GM21529 (cell line): ENCODE measurements around the gene DNAJC15.
"Not testable (repeated sequence)": the region's sequence is repeated elsewhere in the genome, so short reads cannot be mapped to it uniquely, and the experiment has no call there.

ENCODE experiments used
- ATAC-seq: cut with Tn5 transposase; IDR thresholded peaks from one replicate; pipeline ENCODE4 v1.9.1; 2021; ENCODE audit not compliant: unreplicated experiment

DNAJC15 gene

DNA sequence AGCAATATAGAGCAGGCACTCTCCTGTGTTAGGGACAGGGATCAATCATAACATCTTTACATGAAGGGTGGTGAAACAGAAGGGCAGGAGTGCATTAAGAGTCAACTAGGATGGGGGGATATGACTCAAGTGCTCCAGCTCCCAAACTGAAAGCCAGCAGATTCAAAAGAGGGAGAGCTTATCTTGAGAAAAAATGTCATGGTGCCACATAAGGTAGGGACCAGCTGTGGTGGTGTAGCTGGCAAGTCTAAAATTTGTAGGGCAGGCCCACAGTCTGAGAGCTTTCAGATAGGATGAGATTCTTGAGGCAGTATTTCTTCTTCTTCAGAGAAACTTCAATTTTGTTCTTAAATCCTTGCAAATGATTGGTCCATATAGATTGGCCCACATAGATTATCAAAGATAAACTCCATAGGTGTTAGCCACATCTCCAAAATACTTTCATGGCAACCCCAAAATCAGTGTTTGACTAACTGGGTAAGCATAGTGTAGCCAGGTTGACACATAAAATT is 19.1 kb downstream of the DNAJC15 start:
- no peak for ATAC-seq

DNA sequence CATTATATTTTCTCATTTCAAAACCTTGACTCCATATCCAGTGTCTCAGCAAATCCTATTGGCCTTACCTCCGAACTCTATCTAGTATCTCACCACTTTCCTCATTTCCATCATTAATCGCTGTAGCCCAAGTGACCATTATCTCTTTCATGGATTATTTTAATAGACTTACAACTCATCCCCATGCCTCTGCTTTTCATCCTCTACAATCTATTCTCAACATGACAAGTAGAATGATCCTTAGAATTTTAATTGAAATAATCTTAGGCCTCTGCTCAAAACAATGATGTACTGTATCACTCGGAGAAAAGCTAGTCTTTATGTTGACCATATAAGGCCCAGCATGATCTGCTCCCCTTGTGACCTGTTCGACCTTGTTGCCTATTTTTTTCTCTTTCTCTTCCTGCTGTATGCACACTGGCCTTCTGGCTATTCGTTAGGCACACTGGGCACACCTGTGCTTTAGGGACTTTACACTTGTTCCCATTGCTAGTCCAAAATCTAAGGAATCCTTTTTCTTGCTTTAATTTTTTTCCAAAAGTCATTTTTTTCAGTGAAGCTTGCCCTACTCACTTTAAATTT is 21.4 kb downstream of the DNAJC15 start:
- no peak for ATAC-seq

DNA sequence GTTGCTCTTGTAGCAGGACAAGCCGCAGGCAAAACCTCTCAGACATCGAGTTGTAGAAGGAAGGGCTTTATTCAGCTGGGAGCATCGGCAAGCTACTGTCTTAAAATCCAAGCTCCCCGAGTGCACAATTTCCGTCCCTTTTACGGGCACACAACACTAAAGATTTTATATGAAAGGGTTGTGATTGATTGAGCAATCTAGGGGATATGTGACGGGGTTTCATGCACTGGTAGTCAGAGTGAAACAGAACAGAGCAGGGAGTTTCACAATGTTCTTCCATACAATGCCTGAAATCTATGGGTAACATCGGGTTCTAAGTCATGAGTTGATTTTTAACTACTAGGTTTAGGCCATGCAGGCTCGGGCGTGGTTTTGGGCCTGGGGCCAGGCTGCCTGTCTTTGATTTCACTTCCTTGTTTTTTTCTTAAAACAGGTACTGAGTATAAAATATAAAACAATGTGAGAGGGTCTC is 22.0 kb downstream of the DNAJC15 start:
- ATAC-seq, result not testable (repeated sequence)

DNA sequence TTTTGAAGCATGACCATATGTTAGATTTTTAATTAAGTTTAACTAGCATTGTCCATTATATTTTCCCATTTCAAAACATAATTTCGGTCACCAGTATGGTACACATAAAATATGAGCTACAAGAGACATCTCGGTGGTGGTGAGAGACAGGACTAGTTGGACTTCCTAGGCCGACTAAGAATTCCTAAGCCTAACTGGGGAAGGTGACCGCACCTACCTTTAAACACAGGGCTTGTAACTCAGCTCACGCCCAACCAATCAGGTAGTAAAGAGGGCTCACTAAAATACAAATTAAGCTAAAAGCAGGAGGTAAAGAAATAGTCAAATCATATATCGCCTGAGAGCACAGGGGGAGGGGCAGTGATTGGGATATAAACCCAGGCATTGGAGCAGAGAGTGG is 22.9 kb downstream of the DNAJC15 start:
- ATAC-seq, result no peak

DNA sequence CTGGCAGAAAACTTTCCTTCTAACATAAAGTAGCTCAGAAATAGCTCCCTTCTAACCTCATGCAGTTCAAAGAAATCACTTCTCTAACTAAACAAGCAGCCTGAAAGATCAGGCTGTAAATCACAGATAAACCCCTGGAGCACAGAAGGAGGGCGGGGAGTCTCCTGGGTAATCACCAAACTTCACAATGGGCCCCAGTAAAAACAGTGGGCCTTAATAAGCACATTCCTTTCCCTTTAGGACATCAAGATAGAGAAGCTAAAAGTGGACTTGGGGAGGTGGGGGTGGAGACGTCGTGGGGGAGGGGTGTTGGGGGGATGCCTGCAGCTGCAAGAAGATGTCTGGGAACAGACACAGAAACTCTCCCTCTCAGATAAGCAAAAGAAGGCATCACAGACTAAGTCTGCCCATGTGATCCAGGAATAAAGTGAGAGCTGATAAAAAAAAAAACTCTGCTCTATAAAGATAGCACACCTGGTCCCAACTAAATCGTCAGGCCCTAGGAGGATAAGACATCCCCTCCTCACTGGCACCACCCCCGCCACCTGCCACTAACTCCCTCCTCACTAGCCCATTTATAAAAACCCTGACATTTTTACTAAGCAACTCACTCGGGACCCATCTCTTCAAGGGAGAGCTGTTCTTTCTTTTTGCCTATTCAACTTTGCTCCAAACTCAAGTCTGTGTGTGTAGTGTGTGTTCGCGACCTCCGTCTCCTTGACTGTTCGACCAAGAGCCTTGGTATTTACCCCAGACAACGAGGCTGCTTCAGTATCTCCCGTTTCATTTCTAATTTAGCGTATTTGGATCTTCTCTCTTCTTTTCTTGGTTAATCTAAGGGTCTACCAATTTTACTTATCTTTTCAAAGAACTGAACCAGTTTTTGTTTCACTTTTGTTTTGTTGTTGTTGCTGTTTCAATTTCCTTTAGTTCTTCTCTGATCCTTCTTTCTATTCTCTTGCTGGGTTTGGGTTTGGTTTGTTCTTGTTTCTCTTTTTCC is 31.7 kb downstream of the DNAJC15 start:
- ATAC-seq, result peak; percentile 48

DNA sequence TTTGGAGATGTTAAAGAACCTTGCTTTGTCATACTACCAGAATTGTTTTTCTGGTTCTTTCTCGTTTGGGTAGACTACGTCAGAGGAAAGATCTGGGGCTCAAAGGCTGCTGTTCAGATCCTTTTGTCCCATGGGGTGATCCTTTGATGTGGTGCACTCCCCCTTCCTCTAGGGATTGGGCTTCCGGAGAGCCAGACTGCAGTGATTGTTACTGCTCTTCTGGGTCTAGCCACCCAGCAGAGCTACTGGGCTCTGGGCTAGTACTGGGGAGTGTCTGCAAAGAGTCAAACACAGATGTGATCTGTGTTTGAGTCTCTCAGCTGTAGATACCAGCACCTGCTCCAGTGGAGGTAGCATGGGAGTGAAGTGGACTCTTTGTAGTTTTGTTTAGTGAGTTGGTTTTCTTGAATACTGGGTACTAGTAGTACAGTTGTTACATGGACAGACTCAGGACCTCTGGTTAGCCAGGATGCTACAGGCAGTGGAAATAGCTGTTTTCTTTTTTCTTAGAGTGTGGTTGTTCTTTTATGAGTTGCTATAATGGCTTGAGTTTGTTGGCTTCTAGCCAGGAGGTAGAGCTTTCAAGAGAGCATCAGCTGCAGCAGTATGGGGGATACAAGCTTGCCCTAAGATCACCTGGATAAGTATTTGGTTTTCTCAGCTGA is 34.4 kb downstream of the DNAJC15 start:
- peak; percentile 49 for ATAC-seq

DNA sequence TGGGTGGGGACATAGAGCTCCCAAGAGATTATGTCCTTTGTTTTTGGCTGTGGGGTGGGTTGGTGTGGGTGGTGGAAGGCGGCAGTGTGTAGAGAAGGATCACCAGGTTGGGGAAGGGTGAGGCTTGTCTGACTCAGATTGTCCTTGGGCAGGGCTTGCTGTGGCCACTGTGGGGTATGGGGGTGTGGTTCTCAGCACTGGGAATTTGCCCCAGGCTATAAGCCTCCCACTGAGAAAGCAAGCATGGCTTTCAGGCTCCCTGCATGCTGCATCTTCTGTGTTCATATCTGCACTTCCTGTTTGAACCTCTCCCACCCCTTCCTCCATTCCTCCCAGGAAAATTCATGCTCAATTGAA is 34.9 kb downstream of the DNAJC15 start:
- ATAC-seq, result peak; percentile 32

DNA sequence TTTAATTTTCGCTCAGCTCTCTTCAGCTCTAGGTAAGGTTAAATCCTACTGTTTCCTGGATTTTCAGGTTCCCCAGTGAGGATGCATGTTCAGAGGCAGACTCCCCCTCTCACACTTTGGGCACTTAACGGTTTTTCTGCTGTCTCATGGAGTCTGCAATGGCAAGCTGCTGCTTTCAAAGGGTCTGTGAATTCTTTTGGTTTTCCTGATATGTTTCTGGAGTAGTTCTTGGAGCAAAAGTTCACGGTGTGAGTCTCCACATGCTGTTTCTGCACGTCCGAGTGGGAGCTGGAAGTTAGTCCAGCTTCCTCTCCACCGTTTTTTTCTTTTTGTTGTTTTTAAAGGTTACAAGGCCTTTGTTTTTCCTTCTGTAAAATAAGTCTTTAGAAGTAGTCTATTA is 35.4 kb downstream of the DNAJC15 start:
- no peak for ATAC-seq

DNA sequence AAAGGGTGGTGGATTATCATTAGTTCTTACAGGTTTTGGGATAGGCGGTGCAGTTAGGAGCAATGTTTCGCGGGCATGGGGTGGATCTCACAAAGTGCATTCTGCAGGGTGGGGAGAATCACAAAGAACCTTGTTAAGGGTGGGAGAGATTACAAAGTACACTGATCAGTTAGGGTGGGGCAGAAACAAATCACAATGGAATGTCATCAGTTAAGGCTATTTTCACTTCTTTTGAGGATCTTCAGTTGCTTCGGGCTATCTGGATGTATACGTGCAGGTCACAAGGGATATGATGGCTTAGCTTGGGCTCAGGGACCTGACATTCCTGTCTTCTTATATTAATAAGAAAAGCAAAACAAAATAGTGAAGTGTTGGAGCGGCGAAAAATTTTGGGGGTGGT is 36.4 kb downstream of the DNAJC15 start:
- ATAC-seq, result not testable (repeated sequence)

DNA sequence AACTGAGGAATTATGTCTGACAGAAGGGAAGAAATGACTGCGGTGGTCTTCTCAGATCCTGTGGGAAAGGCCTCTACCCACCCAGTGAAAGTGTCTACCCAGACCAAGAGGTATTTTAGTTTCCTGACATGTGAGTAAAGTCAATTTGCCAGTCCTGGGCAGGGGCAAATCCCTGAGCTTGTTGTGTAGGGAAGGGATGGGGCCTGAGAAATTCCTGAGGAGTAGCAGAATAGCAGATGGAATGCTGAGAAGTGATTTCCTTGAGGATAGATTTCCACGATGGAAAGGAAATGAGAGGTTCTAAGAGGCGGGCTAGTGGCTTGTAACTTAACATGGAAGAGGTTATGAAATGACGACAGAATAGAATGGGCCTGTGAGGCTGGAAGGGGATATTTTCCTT is 37.4 kb downstream of the DNAJC15 start:
- ATAC-seq, result not testable (repeated sequence)

DNA sequence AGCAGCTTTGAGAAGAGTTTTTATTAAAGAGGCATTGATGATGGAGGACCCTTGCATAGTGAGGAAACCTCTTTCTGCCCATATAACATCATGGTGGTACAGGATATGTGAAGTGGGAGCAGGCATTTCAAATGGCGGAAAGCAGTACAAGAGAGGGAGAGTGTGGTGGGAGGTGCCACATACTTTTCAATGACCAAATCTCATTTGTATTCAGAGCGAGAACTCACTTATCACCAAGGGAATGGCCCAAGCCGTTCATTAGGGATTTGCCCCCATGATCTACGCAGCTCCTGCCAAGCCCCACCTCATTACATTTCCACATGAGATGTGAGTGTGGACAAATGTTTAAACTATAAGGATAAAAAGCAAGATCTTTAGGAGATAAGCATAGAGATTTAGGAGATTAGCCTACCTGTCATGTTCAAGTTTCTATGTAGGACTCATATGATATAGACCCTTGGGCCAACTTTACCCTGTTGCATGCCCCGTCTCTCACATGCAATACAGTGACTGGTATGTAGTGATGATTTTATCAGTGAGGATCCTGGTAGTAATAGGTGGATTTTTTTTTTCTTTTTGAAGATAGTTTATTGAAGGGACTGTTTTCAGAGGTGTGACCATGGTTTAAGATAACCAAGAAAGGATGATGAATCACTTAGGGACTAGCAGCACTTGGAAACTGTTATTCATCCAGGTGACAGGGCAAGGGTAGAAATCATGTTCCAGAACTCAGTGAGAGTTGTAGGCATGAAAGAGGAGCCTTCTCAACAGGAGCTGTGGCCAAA is 38.3 kb downstream of the DNAJC15 start:
- ATAC-seq, result no peak

DNA sequence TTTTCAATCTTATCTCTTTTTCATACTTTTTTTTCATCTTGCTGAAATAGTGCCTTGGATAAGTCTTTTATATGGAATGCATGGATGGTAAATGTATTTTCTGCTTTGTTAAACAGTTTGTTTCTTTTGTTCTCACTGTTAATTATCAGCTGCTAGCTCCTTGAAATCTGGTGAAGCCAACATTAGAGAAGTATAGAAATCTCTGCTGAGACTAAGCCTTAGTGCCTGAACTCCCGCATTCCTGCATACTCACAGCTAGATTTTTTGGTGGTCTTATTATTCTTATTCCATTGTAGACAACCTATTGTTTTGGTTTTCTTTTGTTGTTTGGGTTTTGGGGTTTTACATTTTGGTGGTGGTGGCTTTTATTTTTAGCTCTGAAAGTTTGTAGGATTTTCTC is 48.4 kb downstream of the DNAJC15 start:
- no peak for ATAC-seq

DNA sequence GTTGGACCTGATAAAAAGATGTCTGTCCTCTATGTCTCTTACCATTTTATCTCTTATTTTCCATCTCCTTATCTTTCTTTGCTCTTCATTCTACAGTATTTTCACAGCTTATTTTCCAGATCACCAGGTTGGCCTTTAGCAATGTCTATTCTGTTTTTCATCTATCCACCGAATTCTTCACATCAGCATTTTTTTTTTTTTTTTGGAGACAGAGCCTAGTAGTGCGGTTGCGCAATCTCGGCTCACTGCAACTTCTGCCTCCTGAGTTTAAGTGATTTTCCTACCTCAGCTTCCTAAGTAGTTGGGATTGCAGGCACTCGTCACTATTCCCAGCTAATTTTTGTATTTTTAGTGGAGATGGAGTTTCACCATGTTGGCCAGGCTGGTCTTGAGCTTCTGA is 49.0 kb downstream of the DNAJC15 start:
- ATAC-seq, result no peak

DNA sequence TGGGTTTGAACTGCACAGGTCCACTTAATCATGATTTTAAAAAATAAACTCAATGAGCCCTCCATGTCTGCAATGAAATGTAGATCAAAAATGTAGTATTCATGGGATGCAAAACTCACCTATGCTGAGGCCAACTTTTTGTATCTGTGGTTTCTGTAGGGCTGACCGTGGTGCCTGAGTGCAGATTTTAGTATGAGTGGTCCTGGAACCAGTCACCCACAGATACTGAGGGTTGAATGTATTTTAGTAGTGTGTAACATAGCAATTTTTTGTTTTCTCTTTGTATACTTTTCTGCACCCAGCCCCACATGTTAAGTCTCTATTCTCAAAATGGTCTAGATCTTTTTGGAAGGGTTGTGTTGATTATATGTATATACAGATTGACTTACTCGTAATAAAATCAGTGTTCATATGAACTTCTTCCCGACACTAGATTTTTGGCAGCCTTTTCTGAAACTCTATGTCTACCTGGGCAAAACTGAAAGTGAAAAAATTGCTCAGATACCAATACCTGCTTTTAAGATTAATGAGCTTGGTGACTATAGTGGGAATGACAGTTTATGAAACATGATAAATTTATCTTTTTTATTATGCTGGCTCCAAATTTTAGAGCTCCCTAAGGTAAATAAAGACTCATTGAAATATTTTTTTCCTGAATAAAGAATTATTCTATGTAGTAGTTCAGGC is 51.6 kb downstream of the DNAJC15 start:
- peak; percentile 82 for ATAC-seq

DNA sequence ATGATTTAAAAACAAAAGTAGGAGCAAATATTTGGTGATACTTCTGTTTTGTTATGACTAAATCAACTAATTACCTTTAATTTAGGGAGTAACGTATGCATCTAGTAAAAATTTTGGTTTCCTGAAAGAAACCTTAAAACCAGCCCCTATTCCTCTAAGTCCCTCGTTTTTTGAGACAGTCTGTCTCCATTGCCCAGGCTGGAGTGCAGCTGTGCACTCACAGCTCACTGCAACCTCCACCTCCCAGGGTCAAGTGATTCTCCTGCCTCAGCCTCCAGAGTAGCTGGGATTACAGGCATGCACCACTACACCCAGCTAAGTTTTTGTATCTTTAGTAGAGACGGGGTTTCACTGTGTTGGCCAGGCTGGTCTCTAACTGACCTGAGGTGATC is 52.1 kb downstream of the DNAJC15 start:
- not testable (repeated sequence) for ATAC-seq

DNA sequence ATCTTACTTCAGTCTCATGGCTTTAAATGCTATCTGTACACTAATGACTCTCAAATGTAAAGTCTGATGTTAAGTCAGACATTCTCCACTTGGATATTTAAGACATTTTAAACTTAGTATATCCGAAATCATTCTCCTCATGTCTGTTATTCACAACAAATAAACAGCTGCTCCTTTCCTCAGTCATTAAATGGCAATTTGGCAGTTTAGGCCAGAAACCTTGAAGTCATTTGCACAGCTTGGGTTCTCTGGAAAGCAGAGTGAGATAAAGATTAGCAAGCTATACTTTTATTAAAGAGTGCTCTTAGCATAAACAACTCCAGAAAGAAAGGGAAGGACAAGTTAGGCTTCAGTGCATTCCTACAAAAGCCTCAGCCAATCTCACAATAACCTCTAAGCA is 53.7 kb downstream of the DNAJC15 start:
- ATAC-seq, result no peak

DNA sequence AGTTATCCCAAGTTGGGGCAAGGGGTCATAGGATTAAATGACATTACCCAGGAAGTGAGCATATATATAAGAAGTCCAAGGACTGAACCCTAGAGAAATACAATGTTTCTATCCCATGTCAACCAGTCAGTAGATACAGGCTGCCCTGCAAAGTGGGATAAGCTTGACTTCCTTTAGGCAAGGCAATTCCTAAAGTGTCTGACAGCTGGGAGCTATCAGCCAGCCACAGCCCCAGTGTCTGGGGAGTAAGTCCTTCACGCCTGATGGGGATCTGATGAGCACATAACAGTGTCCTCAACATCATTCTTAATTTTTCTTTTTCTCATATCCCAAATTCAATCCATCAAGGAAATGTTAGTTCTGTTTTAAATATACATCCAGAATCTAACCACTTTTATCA is 54.1 kb downstream of the DNAJC15 start:
- no peak for ATAC-seq

DNA sequence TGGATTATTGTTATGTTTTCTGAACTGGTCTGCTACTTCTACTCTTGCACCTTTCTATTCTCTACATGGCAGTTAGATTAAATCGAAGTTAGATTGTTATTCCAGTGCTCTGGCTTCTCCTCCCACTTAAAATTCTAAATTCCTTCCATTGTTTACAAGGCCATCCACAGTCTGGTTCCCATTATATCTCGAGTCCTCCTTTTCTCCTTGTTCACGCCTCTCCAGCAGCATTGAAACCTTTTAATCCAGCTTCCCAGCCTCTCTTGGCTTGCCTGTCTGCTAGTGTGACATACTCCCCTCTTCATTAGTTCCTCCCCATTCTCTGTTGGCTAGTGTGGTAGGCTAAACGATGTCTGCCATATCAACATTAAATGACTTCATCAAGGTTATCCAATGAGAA is 54.5 kb downstream of the DNAJC15 start:
- ATAC-seq, result no peak

DNA sequence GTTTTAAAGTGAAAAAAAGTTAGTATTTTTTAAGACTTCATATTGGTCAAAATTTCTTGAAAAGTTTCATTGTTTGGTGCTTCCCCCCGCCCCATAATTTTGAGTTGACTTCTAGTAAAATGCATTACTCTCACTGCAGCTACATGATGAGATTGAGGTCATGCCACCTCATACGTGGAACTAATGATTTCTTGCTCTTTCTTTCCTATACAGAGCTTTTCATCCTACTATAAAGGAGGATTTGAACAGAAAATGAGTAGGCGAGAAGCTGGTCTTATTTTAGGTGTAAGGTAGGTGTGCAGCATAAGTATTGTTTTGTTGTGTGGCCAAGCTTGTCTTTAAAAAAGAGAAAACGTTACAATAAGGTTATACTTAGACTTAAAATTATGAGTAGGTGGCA is 55.0 kb downstream of the DNAJC15 start:
- ATAC-seq, result no peak

DNA sequence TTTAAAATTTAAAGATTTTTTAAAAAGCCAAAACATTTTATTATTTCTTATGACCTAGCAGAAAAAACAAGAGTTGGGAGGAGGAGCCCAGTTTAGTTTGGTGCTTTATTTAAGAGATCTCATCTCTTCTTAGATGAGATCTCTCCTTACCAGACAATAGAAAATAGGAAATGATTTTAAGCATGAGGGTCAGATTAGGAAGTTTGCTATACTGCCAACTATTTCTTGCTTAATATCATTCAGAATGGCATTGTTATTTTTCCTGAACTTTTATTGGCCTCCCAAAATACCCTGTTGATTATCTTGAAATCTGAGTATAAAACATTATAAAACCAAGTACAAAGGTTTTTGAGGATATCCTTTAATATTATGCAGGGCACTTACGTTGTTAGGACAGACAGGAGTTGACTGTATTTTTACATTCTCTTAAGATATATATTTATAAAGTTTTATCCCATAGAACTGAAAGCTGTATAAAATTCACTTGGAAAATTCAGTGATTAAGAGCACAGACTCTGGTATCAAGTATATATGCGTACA is 56.1 kb downstream of the DNAJC15 start:
- no peak for ATAC-seq
